Fibroblast of the aortic adventitia (primary cell): ENCODE data around the gene DUS2. TPM values are rescaled to one million over a fixed set of nuclear protein-coding genes. Genes with fewer than 3 reads are reported as not detected.
"Not testable (repeated sequence)": the region's sequence is repeated elsewhere in the genome, so short reads cannot be mapped to it uniquely, and the experiment has no call there.

Source experiments
- DNase-seq: peaks from one replicate; pipeline ENCODE4 v3.0.0-alpha.2; 2010; ENCODE audit warnings: low read depth
- H3K4me3 ChIP-seq: 2 replicates; pipeline ENCODE4 v1.5.1; 2011; ENCODE audit warnings: low read depth, mild to moderate bottlenecking, control low read depth, low read length, moderate library complexity
- total RNA-seq: library from RNA; depleted of rRNA; stranded (reverse); fragments of >200 nt; gene quantifications from 2 replicates; pipeline ENCODE4 v1.2.3, GENCODE V29; 2012; ENCODE audit warnings: low replicate concordance
- TF ChIP-seq, protein P1 (sequence below): IDR thresholded peaks from 2 replicates; pipeline ENCODE4 v1.5.1; 2011; ENCODE audit warnings: mild to moderate bottlenecking, low read length, control low read depth, inconsistent platforms; ENCODE audit not compliant: insufficient read depth

DUS2 gene
- total RNA-seq, 1 donor: 14.6 TPM

DNA sequence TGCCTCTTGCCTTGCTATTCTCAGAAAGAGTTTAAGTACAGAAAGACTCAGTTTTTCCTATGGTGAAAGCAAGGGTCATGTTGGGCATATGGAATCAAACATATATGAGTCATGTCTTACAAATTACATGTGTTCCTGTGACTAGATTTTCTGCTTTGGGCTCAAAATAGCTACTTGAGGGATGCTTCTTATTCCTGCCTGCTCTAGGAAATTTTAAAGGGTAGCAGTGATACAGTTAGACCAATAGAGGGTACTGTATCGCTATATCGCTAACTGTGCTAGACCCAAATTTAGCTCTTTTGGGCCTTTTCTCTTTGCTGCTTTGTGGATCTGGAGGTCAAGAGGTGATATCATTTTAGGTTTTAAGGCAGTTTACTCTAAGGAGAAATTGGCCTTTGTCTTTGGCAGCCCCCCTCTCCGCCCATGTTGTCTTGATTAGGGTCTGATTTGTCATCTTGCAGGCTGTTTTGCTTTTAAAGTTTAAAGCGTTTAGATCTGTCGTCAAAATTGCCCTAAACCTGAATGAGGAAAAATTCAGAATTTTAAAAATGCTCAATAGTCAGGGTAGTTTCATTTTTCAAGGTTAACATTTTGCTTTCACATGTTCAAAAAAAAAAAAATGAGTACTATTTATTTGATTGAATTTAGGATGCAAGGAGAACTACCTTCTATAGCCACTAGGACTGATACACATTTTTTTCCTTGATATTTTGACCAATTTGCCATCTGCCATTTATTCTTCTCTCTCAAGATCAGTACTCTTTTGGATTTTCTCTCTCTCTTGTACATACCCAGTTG lies 70.9 kb downstream of the DUS2 start:
- DNase-seq: peak; percentile 69

GRCh38 chr16:68094614-68094934 lies 71.5 kb downstream of the DUS2 start:
- DNase-seq: no peak
- H3K4me3 ChIP-seq: no peak overlapping the region
- TF ChIP-seq, protein P1, sequence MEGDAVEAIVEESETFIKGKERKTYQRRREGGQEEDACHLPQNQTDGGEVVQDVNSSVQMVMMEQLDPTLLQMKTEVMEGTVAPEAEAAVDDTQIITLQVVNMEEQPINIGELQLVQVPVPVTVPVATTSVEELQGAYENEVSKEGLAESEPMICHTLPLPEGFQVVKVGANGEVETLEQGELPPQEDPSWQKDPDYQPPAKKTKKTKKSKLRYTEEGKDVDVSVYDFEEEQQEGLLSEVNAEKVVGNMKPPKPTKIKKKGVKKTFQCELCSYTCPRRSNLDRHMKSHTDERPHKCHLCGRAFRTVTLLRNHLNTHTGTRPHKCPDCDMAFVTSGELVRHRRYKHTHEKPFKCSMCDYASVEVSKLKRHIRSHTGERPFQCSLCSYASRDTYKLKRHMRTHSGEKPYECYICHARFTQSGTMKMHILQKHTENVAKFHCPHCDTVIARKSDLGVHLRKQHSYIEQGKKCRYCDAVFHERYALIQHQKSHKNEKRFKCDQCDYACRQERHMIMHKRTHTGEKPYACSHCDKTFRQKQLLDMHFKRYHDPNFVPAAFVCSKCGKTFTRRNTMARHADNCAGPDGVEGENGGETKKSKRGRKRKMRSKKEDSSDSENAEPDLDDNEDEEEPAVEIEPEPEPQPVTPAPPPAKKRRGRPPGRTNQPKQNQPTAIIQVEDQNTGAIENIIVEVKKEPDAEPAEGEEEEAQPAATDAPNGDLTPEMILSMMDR: peak; percentile 12

More for the DNA sequence above, 70.9 kb downstream of the DUS2 start:
- H3K4me3 ChIP-seq: no peak overlapping the region
- TF ChIP-seq, protein P1: peak; percentile 68

GRCh38 chr16:68096491-68096890 lies 73.4 kb downstream of the DUS2 start:
- TF ChIP-seq, protein P1: no peak
- no peak overlapping the region for H3K4me3 ChIP-seq
- no peak for DNase-seq

DNA sequence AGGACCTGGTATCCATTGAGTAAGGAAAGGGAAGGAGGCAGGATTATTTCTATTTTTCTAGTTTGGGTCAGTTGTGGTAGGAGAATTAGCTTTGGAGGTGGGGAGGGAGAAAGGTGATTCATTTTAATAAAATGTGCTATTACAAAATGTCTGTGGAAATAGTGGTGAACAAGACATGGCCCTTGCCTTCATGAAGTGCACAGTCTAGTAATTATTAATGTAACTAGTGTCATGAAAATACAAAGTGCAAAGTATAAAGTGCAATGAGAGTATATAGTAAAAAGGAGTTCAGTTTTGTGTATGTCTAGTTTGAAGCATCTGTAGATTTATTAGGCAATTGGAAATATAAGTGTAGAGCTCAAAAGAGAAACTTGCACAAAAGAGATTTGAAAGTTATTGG lies 74.0 kb downstream of the DUS2 start:
- TF ChIP-seq, protein P1: no peak
- no peak overlapping the region for H3K4me3 ChIP-seq
- no peak for DNase-seq

GRCh38 chr16:68097895-68098294 lies 74.8 kb downstream of the DUS2 start:
- DNase-seq: no peak
- TF ChIP-seq, protein P1: no peak
- no peak overlapping the region for H3K4me3 ChIP-seq

- no peak for DNase-seq
- no peak overlapping the region for H3K4me3 ChIP-seq
- TF ChIP-seq, protein P1: no peak
These were observed 77.4 kb downstream of the DUS2 start for GRCh38 chr16:68100488-68100887.

- DNase-seq: no peak
- no peak overlapping the region for H3K4me3 ChIP-seq
- TF ChIP-seq, protein P1: no peak
These were observed 82.5 kb downstream of the DUS2 start for GRCh38 chr16:68105611-68106010.

DNA sequence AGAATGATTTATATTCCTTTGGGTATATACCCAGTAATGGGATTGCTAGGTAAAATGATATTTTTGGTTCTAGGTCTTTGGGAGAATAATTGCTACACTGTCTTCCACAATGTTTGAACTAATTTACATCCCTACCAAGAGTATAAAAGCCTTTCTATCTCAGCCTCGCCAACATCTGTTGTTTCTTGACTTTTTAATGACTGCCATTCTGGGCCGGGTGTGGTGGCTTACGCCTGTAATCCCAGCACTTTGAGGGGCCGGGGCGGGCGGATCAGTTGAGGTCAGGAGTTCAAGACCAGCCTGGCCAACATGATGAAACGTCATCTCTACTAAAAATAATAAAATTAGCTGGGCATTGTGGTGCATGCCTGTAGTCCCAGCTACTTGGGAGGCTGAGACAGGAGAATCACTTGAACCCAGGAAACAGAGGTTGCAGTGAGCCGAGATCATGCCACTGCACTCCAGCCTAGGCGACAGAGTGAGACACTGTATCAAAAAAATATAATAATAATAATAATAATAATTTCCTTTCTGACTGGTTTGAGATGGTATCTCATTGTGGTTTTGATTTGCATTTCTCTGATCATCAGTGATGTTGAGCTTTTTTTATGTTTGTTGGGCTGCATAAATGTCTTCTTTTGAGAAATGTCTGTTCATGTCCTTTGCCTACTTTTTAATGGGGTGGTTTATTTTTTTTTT lies 84.3 kb downstream of the DUS2 start:
- not testable (repeated sequence) for DNase-seq, H3K4me3 ChIP-seq

DNA sequence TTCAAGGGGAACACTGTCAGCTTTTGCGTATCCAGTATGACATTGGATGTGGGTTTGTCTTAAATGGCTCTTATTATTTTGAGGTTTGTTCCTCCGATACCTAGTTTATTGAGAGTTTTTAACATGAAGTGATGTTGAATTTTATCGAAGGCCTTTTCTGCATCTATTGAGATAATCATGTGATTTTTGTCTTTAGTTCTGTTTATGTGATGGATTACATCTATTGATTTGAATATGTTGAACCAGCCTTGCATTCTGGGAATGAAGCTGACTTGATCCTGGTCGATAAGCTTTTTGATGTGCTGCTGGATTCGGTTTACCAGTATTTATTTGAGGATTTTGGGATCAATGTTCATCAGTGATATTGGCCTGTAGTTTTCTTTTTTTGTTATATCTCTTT lies 86.1 kb downstream of the DUS2 start:
- not testable (repeated sequence) for DNase-seq, H3K4me3 ChIP-seq

GRCh38 chr16:68110611-68111010 lies 87.5 kb downstream of the DUS2 start:
- not testable (repeated sequence) for DNase-seq, H3K4me3 ChIP-seq
